ENCODE results near the gene GNA12. TPM values are rescaled to one million over a fixed set of nuclear protein-coding genes. Genes with fewer than 3 reads are reported as not detected.
"Not testable (repeated sequence)": the region's sequence is repeated elsewhere in the genome, so short reads cannot be mapped to it uniquely, and the experiment has no call there.

GNA12 gene
- total RNA-seq, 1 experiment from 2014 or later = 36.2 TPM

- Mint-ChIP-seq H3K36me3 (ENCODE audit: insufficient read depth, unreplicated experiment) (peaks cover 47% of the 10 kb centered on the region), H3K9me3 (ENCODE audit: unreplicated experiment) (no peaks in the 10 kb centered on the region), H3K27ac (ENCODE audit: low read depth, unreplicated experiment) (no peak overlapping the region), H3K4me3 (ENCODE audit: unreplicated experiment) (no peak overlapping the region), H3K27me3 (ENCODE audit: insufficient read depth, unreplicated experiment) (no peaks in the 10 kb centered on the region), H3K4me1 (ENCODE audit: insufficient read depth, unreplicated experiment) (peaks cover 6% of the 10 kb centered on the region)
- no peak for TF ChIP-seq CTCF (IDR thresholded peaks at IDR 0.05; ENCODE audit: unreplicated experiment)
- intact Hi-C loops (cut with micrococcal nuclease) = loop anchor here (10.0 kb wide), 1 partner anchor 150 kb away; no protein-coding TSS in a partner anchor
- POLR2A ChIA-PET = no interaction called here
- no peak for DNase-seq (ENCODE audit: unreplicated experiment)
- no TSS peak for BruUV-seq (replicated peaks)
- CTCF ChIA-PET = interaction anchor here (1.0 to 1.7 kb wide), 2 partner anchors 14 to 36 kb away, joined by 3 to 7 read pairs; no protein-coding TSS in a partner anchor
These were observed 119.5 kb downstream of the GNA12 start for GRCh38 chr7:2724453-2725177.

GRCh38 chr7:2724036-2724435 lies 120.1 kb downstream of the GNA12 start:
- H3K4me1 Mint-ChIP-seq (ENCODE audit: insufficient read depth, unreplicated experiment); BruUV-seq (replicated peaks); POLR2A ChIA-PET; H3K27me3 Mint-ChIP-seq (ENCODE audit: insufficient read depth, unreplicated experiment); H3K27ac Mint-ChIP-seq (ENCODE audit: low read depth, unreplicated experiment); DNase-seq (ENCODE audit: unreplicated experiment); H3K9me3 Mint-ChIP-seq (ENCODE audit: unreplicated experiment); H3K4me3 Mint-ChIP-seq (ENCODE audit: unreplicated experiment): not testable (repeated sequence)
- CTCF ChIA-PET = interaction anchor here (1.0 to 1.1 kb wide), 2 partner anchors 14 to 37 kb away, joined by 3 read pairs; no protein-coding TSS in a partner anchor
- peaks cover 50% of the 10 kb centered on the region for H3K36me3 Mint-ChIP-seq (ENCODE audit: insufficient read depth, unreplicated experiment)
- intact Hi-C loops (cut with micrococcal nuclease) = loop anchor here (10.0 kb wide), 1 partner anchor 151 kb away; no protein-coding TSS in a partner anchor

- no peak for TF ChIP-seq CTCF (IDR thresholded peaks at IDR 0.05; ENCODE audit: unreplicated experiment)
- Mint-ChIP-seq H3K36me3 (ENCODE audit: insufficient read depth, unreplicated experiment) (peaks cover 45% of the 10 kb centered on the region), H3K27me3 (ENCODE audit: insufficient read depth, unreplicated experiment) (no peaks in the 10 kb centered on the region), H3K4me3 (ENCODE audit: unreplicated experiment) (no peak overlapping the region), H3K9me3 (ENCODE audit: unreplicated experiment) (no peaks in the 10 kb centered on the region), H3K27ac (ENCODE audit: low read depth, unreplicated experiment) (no peak overlapping the region), H3K4me1 (ENCODE audit: insufficient read depth, unreplicated experiment) (peaks cover 6% of the 10 kb centered on the region)
- no TSS peak for BruUV-seq (replicated peaks)
- ChIA-PET CTCF (interaction anchor here (1.1 kb wide), 1 partner anchor 13 kb away, joined by 3 read pairs; no protein-coding TSS in a partner anchor), POLR2A (no interaction called here)
- no peak for DNase-seq (ENCODE audit: unreplicated experiment)
- intact Hi-C loops (cut with micrococcal nuclease) = loop anchor here (10.0 kb wide), 1 partner anchor 152 kb away; no protein-coding TSS in a partner anchor
These were observed 120.8 kb downstream of the GNA12 start for GRCh38 chr7:2723138-2723850.

- Mint-ChIP-seq H3K4me3 (ENCODE audit: unreplicated experiment) (no peak overlapping the region), H3K27ac (ENCODE audit: low read depth, unreplicated experiment) (no peak overlapping the region), H3K4me1 (ENCODE audit: insufficient read depth, unreplicated experiment) (peaks cover 6% of the 10 kb centered on the region), H3K27me3 (ENCODE audit: insufficient read depth, unreplicated experiment) (no peaks in the 10 kb centered on the region), H3K9me3 (ENCODE audit: unreplicated experiment) (no peaks in the 10 kb centered on the region), H3K36me3 (ENCODE audit: insufficient read depth, unreplicated experiment) (peaks cover 49% of the 10 kb centered on the region)
- POLR2A ChIA-PET = no interaction called here
- DNase-seq (ENCODE audit: unreplicated experiment) = no peak
- no peak for TF ChIP-seq CTCF (IDR thresholded peaks at IDR 0.05; ENCODE audit: unreplicated experiment)
- no TSS peak for BruUV-seq (replicated peaks)
- CTCF ChIA-PET = interaction anchor here (0.6 to 1.1 kb wide), 2 partner anchors 19 to 271 kb away, joined by 3 to 4 read pairs; no protein-coding TSS in a partner anchor
- intact Hi-C loops (cut with micrococcal nuclease) = loop anchor here (10.0 kb wide), 1 partner anchor 152 kb away; no protein-coding TSS in a partner anchor
These were observed 121.5 kb downstream of the GNA12 start for GRCh38 chr7:2722591-2722990.

All from MCF 10A (cell line).